GM12874 (cell line): ENCODE data around the gene TRAPPC12.

Experiments used
- TF ChIP-seq, protein P1 (sequence below): IDR thresholded peaks from 2 replicates; pipeline ENCODE4 v1.5.1; 2011; ENCODE audit warnings: low read depth, mild to moderate bottlenecking, control low read depth, low read length, moderate library complexity; ENCODE audit not compliant: insufficient read depth

TRAPPC12 gene

DNA sequence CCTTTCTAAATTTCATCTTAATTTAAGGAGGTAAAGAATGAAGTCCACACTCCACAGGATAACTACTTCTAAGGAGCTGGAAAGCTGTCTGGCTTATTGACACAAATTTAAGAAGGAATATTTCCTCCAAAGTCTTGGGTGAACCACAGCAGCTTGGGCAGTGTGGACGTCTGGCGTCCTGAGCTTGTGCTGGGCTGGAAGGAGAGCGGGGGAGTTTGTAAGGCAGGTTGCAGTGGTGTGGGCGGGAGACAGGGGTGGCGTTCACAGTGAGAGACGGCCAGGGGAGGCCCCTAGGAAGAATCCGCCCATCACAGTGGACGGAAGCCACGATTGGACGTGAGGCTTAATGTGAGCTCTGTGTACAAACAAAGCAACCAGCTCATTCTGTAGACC is 114.1 kb downstream of the TRAPPC12 start:
- TF ChIP-seq, protein P1, sequence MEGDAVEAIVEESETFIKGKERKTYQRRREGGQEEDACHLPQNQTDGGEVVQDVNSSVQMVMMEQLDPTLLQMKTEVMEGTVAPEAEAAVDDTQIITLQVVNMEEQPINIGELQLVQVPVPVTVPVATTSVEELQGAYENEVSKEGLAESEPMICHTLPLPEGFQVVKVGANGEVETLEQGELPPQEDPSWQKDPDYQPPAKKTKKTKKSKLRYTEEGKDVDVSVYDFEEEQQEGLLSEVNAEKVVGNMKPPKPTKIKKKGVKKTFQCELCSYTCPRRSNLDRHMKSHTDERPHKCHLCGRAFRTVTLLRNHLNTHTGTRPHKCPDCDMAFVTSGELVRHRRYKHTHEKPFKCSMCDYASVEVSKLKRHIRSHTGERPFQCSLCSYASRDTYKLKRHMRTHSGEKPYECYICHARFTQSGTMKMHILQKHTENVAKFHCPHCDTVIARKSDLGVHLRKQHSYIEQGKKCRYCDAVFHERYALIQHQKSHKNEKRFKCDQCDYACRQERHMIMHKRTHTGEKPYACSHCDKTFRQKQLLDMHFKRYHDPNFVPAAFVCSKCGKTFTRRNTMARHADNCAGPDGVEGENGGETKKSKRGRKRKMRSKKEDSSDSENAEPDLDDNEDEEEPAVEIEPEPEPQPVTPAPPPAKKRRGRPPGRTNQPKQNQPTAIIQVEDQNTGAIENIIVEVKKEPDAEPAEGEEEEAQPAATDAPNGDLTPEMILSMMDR: no peak

DNA sequence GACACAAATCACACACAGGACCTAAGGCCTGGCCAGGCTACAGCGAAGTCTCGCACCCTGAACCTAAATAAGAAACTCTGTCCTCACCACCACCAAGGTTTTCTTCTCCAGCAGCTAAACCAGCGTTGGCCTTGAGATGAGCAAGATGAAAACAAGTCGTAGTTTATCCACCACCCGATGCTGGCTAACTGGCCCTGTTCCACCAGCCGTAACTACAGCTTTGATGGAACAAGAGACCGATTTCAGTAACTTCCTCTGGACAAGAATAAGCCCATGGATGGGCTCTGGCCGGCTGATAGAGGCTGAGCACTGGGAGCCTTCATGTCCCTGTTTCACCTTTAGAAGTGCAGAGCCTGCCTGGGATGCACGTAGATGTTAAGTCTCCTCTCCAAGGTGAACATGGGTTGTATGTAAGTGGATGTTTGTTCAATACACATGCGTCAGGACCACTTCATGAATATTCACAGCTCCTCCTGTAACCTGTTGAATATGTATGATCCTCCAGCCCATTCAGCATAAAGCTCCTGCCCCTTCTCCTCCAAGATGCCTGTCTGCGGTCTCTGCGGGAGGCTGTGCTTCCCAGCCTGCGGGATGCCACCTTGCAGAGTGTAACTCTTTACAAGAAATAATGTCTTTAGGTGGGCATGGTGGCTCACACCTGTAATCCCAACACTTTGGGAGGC is 115.6 kb downstream of the TRAPPC12 start:
- TF ChIP-seq, protein P1: no peak

DNA sequence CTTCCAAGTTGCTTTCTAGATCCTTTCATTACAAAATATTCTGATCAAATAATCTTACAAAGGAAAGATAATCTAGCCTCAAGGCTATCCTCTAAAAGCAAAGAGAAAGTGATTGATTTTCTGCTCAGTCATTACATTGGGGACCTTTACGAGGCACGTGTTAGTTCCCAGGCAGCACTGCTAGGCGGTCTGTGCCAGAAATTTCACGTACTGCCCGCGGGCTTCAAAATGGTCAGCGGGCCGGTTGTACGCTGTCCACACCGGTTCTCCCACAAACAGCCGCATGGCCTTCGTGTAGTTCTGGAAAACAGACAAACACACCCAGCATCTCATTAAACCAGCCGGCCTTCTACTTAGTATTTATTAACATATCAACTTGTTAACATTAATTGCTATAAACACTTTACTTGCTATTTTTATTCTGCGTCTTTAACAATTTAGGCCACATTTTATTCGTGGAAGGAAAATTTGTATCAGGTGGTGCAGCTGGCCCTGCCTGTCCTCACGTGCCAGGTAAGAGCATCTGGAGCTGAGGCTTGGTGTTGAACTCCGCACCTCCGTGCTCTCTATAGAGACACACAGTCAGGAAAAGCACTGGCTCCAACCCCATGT is 119.4 kb downstream of the TRAPPC12 start:
- TF ChIP-seq, protein P1: no peak

DNA sequence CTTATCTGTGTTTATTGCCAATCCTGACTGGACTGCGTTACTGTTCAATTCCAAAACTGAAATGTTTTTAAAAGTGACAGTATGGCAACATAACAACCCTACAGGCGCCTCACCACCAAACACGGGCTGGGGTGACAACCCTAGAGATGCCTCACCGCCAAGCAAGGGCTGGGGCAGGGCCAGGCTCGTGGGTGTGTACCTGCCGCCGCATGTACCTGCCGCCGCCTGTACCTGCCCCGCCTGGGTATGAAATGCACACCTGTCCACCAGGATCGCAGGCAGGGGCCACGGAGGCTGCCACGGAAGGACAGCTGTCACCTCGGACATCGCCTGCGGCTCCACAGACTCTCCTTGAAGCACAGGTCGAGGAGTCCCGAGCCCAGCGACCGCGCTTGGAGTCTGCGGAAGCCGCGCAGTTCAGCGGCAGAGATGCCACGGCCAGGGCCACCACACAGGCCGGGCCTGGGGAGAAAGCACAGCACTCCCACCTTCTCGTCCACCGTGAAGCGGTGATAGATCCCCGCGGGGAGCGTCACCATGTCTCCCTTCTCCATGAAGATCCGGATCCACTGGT is 120.9 kb downstream of the TRAPPC12 start:
- TF ChIP-seq, protein P1: no peak

DNA sequence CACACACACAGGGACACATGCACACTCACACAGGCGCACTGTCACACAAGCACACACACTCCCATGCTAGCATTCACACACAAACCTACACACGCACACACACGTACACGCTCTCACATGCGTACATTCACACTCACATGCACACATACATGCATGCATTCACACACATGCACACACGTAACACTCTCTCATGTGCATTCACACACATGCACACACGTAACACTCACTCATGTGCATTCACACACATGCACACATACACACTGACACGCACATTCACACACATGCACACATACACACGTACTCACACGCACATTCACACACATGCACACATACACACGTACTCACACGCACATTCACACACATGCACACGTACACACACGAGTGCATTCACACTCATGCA is 123.6 kb downstream of the TRAPPC12 start:
- TF ChIP-seq, protein P1: no peak

DNA sequence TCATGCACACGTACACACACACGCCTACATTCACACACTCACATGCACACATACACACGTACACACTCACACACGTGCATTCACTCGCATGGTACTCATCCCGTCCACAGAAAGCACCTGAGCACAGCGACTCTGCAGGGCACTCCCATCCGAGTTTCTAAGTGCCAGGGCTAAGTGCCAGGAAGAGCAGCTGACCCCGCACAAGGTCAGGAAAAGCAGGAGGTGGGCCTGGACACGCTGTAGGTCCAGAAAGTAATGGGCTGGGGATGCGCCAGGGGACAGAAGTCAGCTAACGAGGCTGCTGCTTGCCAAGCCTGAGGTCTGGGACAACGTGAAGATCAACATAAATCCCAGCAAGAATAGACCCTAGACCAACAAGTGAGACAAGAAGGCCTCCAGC is 124.0 kb downstream of the TRAPPC12 start:
- TF ChIP-seq, protein P1: no peak

DNA sequence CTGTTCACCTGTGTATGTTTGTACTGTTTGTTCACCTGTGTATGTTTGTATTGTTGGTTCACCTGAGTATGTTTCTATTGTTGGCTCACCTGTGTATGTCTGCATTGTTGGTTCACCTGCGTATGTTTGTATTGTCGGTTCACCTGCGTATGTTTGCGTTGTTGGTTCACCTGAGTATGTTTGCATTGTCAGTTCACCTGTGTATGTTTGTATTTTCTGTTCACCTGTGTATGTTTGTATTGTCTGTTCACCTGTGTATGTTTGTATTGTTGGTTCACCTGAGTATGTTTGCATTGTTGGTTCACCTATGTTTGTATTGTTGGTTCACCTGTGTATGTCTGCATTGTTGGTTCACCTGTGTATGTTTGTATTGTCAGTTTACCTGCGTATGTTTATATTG is 125.2 kb downstream of the TRAPPC12 start:
- TF ChIP-seq, protein P1: no peak
